ENCODE measurements around the gene SPPL2A. TPM values are rescaled to one million over a fixed set of nuclear protein-coding genes. Genes with fewer than 3 reads are reported as not detected.

The SPPL2A gene
- total RNA-seq, 3 donors from 2014 or later: 63.7 to 77.6 (median 72.8) TPM

Other genes starting within 250 kb of the SPPL2A start
- not detected for gene USP50, start 219.0 kb downstream of the SPPL2A start, total RNA-seq
- 10 to 100 TPM; 42.5 to 46.4 (median 42.6) TPM for gene TRPM7, start 78.9 kb downstream of the SPPL2A start, total RNA-seq
- 10 to 100 TPM; 13.1 to 14.7 (median 14.4) TPM for gene AP4E1, start 143.0 kb upstream of the SPPL2A start, total RNA-seq

Data from activated T-cell treated with anti-CD3 and anti-CD28 coated beads, Interleukin-2, amount 50 U/mL, for 4 hours (primary cell).